Breast epithelium (tissue), 3 donors: ENCODE measurements around the gene MYO1A.

ENCODE experiments used
- POLR2A ChIP-seq: fragments of 450-650 bp; IDR thresholded peaks from one replicate; pipeline ENCODE4 v1.6.1; 2016; ENCODE audit warnings: antibody characterized with exemption, mild to moderate bottlenecking, moderate library complexity
- POLR2AphosphoS5 ChIP-seq, 3 donors: sonication (generic); formaldehyde crosslinking; IDR thresholded peaks; one replicate each; pipeline ENCODE4 v1.6.1; 2017; ENCODE audit warnings: antibody characterized with exemption in 3 of 3
- TF ChIP-seq, protein P1 (sequence below), 3 donors: fragments of 450-650 bp; IDR thresholded peaks; one replicate each; pipeline ENCODE4 v1.5.1; 2016 to 2017; ENCODE audit warnings: antibody characterized with exemption in 3 of 3, mild to moderate bottlenecking in 3 of 3, moderate library complexity in 3 of 3

DNA sequence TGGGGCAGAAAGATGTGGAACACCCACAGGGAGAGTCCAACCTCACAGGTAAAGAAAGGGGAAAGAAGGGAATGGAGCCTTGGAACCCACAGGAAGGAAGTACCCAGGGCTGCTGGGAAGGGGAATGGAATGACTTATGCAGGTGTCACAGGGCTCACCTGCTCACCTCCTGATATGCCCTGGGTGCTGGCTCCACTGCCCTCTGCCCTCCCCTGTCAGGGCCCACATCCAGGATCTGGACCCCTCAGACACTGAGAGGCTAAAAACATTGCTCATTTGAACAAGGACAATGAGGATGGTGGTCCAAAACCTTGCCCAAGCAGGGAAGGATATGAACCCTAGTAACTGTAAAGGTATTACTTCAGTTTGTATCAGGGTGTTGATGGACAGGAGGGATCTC lies 62.9 kb downstream of the MYO1A start:
- TF ChIP-seq, protein P1, sequence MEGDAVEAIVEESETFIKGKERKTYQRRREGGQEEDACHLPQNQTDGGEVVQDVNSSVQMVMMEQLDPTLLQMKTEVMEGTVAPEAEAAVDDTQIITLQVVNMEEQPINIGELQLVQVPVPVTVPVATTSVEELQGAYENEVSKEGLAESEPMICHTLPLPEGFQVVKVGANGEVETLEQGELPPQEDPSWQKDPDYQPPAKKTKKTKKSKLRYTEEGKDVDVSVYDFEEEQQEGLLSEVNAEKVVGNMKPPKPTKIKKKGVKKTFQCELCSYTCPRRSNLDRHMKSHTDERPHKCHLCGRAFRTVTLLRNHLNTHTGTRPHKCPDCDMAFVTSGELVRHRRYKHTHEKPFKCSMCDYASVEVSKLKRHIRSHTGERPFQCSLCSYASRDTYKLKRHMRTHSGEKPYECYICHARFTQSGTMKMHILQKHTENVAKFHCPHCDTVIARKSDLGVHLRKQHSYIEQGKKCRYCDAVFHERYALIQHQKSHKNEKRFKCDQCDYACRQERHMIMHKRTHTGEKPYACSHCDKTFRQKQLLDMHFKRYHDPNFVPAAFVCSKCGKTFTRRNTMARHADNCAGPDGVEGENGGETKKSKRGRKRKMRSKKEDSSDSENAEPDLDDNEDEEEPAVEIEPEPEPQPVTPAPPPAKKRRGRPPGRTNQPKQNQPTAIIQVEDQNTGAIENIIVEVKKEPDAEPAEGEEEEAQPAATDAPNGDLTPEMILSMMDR (IDR thresholded peaks at IDR 0.05), result no peak
- no peak for TF ChIP-seq POLR2AphosphoS5 (IDR thresholded peaks at IDR 0.05)
- TF ChIP-seq POLR2A, result no peak
